DOHH2 (cell line): ENCODE data around the gene STXBP4.

Experiments used
- H3F3A ChIP-seq: fragments of 200-600 bp; sonication (generic), shearing (Covaris generic); 2 replicates; pipeline ENCODE4 v1.6.0; 2016; ENCODE audit warnings: antibody characterized with exemption, mild to moderate bottlenecking; ENCODE audit not compliant: control insufficient read depth, insufficient read depth
- H3K27ac ChIP-seq: fragments of 200-600 bp; sonication (generic); 2 replicates; pipeline ENCODE4 v1.5.1; 2014; ENCODE audit warnings: low read depth, mild to moderate bottlenecking, low read length, moderate library complexity
- H3K27me3 ChIP-seq: fragments of 200-600 bp; sonication (generic); 2 replicates; pipeline ENCODE4 v1.6.1; 2014; ENCODE audit warnings: mild to moderate bottlenecking, low read length, mixed read lengths; ENCODE audit not compliant: control insufficient read depth
- H3K36me3 ChIP-seq: fragments of 200-600 bp; sonication (generic); 2 replicates; pipeline ENCODE4 v1.6.1; 2014; ENCODE audit warnings: mild to moderate bottlenecking, low read length, moderate library complexity, mixed read lengths; ENCODE audit not compliant: control insufficient read depth
- H3K4me1 ChIP-seq: fragments of 200-600 bp; sonication (generic); 2 replicates; pipeline ENCODE4 v1.6.1; 2014; ENCODE audit warnings: mild to moderate bottlenecking, low read length, mixed read lengths; ENCODE audit not compliant: control insufficient read depth
- H3K4me2 ChIP-seq: fragments of 200-600 bp; sonication (generic); 2 replicates; pipeline ENCODE4 v1.6.0; 2014; ENCODE audit warnings: mild to moderate bottlenecking, low read length, moderate library complexity
- H3K4me3 ChIP-seq: fragments of 200-600 bp; sonication (generic); 2 replicates; pipeline ENCODE4 v1.5.1; 2014; ENCODE audit warnings: mild to moderate bottlenecking, low read length, mixed read lengths
- H3K79me2 ChIP-seq: fragments of 200-600 bp; sonication (generic); 2 replicates; pipeline ENCODE4 v1.6.1; 2014; ENCODE audit warnings: mild to moderate bottlenecking, low read length, mixed read lengths; ENCODE audit not compliant: control insufficient read depth
- H3K9me2 ChIP-seq: fragments of 200-600 bp; sonication (generic); replicated peaks from 2 replicates; pipeline ENCODE4 v1.6.1; 2014; ENCODE audit warnings: mild to moderate bottlenecking, low read length, mixed read lengths; ENCODE audit not compliant: control insufficient read depth
- H3K9me3 ChIP-seq: fragments of 200-600 bp; sonication (generic); 2 replicates; pipeline ENCODE4 v1.6.1; 2014; ENCODE audit warnings: antibody characterized with exemption, low read length, mixed read lengths; ENCODE audit not compliant: control insufficient read depth, insufficient read depth
- H4K20me1 ChIP-seq: fragments of 200-600 bp; sonication (generic); 2 replicates; pipeline ENCODE4 v1.6.0; 2014; ENCODE audit warnings: low read depth, mild to moderate bottlenecking, antibody characterized with exemption, low read length, moderate library complexity; ENCODE audit not compliant: control insufficient read depth, insufficient read depth
- EZH2phosphoT487 ChIP-seq: fragments of 200-600 bp; sonication (generic); IDR thresholded peaks from 2 replicates; pipeline ENCODE4 v1.6.1; 2017; ENCODE audit warnings: borderline replicate concordance, mild to moderate bottlenecking, antibody characterized with exemption, low read length, moderate library complexity, mixed read lengths
- TF ChIP-seq, protein P1 (sequence below): fragments of 200-600 bp; sonication (generic); IDR thresholded peaks from one replicate; pipeline ENCODE4 v1.5.1; 2014; ENCODE audit warnings: antibody characterized with exemption, mild to moderate bottlenecking, low read depth, low read length; ENCODE audit not compliant: poor library complexity, severe bottlenecking

The STXBP4 gene

GRCh38 chr17:55168958-55169687 is 200.6 kb downstream of the STXBP4 start:
- no peak for TF ChIP-seq EZH2phosphoT487
- TF ChIP-seq, protein P1, sequence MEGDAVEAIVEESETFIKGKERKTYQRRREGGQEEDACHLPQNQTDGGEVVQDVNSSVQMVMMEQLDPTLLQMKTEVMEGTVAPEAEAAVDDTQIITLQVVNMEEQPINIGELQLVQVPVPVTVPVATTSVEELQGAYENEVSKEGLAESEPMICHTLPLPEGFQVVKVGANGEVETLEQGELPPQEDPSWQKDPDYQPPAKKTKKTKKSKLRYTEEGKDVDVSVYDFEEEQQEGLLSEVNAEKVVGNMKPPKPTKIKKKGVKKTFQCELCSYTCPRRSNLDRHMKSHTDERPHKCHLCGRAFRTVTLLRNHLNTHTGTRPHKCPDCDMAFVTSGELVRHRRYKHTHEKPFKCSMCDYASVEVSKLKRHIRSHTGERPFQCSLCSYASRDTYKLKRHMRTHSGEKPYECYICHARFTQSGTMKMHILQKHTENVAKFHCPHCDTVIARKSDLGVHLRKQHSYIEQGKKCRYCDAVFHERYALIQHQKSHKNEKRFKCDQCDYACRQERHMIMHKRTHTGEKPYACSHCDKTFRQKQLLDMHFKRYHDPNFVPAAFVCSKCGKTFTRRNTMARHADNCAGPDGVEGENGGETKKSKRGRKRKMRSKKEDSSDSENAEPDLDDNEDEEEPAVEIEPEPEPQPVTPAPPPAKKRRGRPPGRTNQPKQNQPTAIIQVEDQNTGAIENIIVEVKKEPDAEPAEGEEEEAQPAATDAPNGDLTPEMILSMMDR = no peak
- 0 out of 2 replicates have a peak, but pooled peaks cover 2% of the 10 kb centered on the region for H3K27me3 ChIP-seq
- H3F3A ChIP-seq = no peaks in the 10 kb centered on the region
- no peak overlapping the region for H3K4me3 ChIP-seq
- no peaks in the 10 kb centered on the region for H3K79me2 ChIP-seq
- no peaks in the 10 kb centered on the region for H4K20me1 ChIP-seq
- H3K9me2 ChIP-seq = no peaks in the 10 kb centered on the region
- H3K36me3 ChIP-seq = no peaks in the 10 kb centered on the region
- H3K27ac ChIP-seq = no peak overlapping the region
- no peaks in the 10 kb centered on the region for H3K4me1 ChIP-seq
- H3K4me2 ChIP-seq = no peak overlapping the region
- H3K9me3 ChIP-seq = peaks cover 2% of the 10 kb centered on the region; the same call in 1 of the 2 replicates

DNA sequence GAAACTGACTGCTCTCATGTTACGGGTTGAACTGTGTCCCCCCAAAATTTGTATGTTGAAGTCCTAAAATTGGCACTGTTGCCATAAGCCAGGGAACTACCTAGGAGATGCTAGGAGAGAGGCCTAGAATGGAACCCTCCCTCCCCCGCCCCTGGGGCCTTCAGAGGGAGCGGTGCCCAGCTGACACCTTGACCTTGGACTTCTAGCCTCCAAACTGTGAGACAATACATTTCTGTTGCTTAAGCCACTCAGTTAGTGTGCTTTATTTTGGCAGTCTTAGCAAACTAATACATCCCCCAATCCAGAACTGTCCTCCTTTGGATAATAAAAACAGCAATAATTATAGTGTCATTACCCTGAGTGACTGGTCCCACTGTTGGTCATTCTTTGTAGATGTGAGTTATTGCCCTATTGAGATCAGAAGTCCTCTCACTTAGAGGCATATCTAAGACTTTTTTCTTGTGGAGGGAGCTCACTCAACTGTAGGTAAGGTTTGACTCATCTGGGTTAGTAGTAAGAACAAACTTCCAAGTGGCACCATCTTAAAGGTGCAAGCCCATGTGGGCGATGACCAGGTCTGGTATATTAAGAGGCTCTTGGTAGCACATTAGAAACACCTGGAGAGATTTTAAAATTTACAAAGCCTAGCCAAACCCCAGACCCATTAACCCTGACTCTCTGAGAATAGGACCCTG is 203.2 kb downstream of the STXBP4 start:
- H3K9me2 ChIP-seq = no peaks in the 10 kb centered on the region
- no peaks in the 10 kb centered on the region for H4K20me1 ChIP-seq
- H3K4me1 ChIP-seq = peaks cover 6% of the 10 kb centered on the region; the same call in 1 of the 2 replicates
- no peaks in the 10 kb centered on the region for H3K36me3 ChIP-seq
- no peak overlapping the region for H3K4me3 ChIP-seq
- no peaks in the 10 kb centered on the region for H3F3A ChIP-seq
- H3K27me3 ChIP-seq = 0 out of 2 replicates have a peak, but pooled peaks cover 2% of the 10 kb centered on the region
- peaks cover 4% of the 10 kb centered on the region; the same call in 1 of the 2 replicates for H3K9me3 ChIP-seq
- no peak overlapping the region for H3K4me2 ChIP-seq
- H3K27ac ChIP-seq = no peak overlapping the region
- TF ChIP-seq EZH2phosphoT487 = no peak
- TF ChIP-seq, protein P1 = no peak
- H3K79me2 ChIP-seq = no peaks in the 10 kb centered on the region

DNA sequence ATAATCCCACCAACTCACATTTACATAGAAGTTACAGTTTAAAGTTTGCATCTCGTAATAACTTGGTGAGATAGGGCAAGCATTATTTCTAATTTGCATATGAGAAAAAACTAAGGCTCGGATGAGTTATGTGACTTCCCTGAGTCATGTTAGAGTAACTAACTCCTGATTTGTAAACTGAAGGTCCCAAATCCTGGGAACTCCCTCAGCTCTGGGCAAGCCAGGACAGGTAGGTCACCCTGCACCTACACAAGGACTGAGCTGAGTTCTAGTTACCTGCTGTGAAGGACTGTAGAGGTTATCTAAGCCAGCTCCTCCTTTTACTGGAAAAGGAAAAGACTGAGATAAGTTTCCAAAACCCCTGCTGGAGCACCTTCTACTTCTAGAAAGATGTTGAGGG is 204.0 kb downstream of the STXBP4 start:
- Histone ChIP-seq H3K27ac (no peak overlapping the region), H3K4me3 (no peak overlapping the region), H3F3A (no peaks in the 10 kb centered on the region), H3K79me2 (no peaks in the 10 kb centered on the region), H3K36me3 (no peaks in the 10 kb centered on the region), H3K4me1 (peaks cover 6% of the 10 kb centered on the region; the same call in 1 of the 2 replicates), H3K9me2 (no peaks in the 10 kb centered on the region), H4K20me1 (no peaks in the 10 kb centered on the region), H3K4me2 (no peak overlapping the region), H3K27me3 (0 out of 2 replicates have a peak, but pooled peaks cover 2% of the 10 kb centered on the region), H3K9me3 (peaks cover 4% of the 10 kb centered on the region; the same call in 1 of the 2 replicates)
- TF ChIP-seq, protein P1 = no peak
- no peak for TF ChIP-seq EZH2phosphoT487
